ENCODE data around the gene GRK1. TPM values are rescaled to one million over a fixed set of nuclear protein-coding genes. Genes with fewer than 3 reads are reported as not detected.
"Not testable (repeated sequence)": the region's sequence is repeated elsewhere in the genome, so short reads cannot be mapped to it uniquely, and the experiment has no call there.

Gene GRK1
- total RNA-seq, 5 donors from 2014 or later (not counting 1 experiment from before 2014, with no cell fraction given), result not detected

DNA sequence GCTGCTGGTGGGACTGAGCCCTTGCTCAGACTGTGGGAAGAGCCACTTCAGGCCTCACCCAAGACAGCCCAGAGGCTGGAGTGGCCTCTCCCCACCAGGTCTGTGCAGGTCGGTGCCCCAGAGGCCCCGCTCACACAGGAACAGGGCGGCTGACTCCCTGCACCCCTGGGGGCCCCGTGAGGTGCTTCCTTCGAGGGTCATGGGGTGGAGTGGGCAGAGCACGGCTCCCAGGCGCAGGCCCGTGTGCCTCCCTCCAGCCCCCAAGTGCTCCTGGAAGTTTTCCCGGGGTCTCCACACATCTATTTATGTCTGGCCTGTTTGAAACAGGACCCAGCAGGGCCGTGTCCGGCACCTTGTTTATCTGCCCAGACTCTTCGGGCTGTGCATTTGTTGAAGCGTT is 82.5 kb downstream of the GRK1 start:
- Mint-ChIP-seq H3K27ac (no peak overlapping the region), H3K4me1 (peaks cover 0 to 5% (median 0%) of the 10 kb centered on the region in 3 donors), H3K9me3 (no peaks in the 10 kb centered on the region), H3K36me3 (no peaks in the 10 kb centered on the region), H3K27me3 (peaks cover 3 to 4% of the 10 kb centered on the region in 2 donors), H3K4me3 (no peak overlapping the region)
- no peak for DNase-seq
- Histone ChIP-seq H3K9me3 (no peaks in the 10 kb centered on the region), H3K4me1 (ENCODE audit: control insufficient read depth in 1 of 2, extremely low read depth in 1 of 2, insufficient read depth in 2 of 2, low read length in 2 of 2) (no peaks in the 10 kb centered on the region), H3K36me3 (ENCODE audit: control insufficient read depth in 2 of 2, extremely low read depth in 1 of 2, insufficient read depth in 1 of 2, low read length in 1 of 2) (no peaks in the 10 kb centered on the region), H3K27me3 (replicated peaks in 1 of 2; ENCODE audit: control insufficient read depth in 2 of 2, extremely low read depth in 1 of 2, insufficient read depth in 2 of 2, low read length in 1 of 2) (peaks cover 0 to 9% of the 10 kb centered on the region in 2 experiments), H3K27ac (ENCODE audit: low read length) (no peak overlapping the region), H3K4me3 (ENCODE audit: control insufficient read depth in 1 of 2, extremely low read depth in 1 of 2, low read length in 1 of 2) (no peak overlapping the region)
- POLR2A ChIA-PET, result no interaction called here
- no peak for ATAC-seq (replicated peaks in 1 of 4)
- CTCF ChIA-PET, result no interaction called here
- 85% methylated on average over 13 of the region's 13 CpGs for WGBS (ENCODE audit: insufficient coverage)

DNA sequence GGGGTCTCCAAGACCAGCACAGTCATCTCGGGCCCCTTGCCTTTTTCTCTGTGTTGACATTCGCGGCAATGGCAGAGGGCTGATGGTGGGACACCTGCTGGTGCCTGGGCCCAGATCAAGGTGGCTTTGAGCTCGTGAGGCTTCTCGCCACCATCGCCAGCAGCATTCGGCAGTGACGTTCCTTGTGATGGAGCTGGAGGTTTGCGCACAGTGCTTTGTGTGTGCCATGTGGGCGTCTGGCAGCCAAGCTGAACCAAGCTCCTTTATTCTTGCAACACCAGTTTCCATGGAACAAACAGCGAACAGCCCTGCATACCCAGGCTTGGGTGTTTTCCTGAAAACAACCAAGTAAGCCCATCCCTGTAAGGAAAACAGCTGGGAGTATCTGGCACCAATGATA is 82.9 kb downstream of the GRK1 start:
- H3K4me1 Mint-ChIP-seq, result peaks cover 0 to 2% (median 0%) of the 10 kb centered on the region in 3 donors
- ATAC-seq (replicated peaks in 1 of 4) (no peak), DNase-seq (no peak)
- H3K9me3 Mint-ChIP-seq, result no peaks in the 10 kb centered on the region
- H3K4me3 Mint-ChIP-seq, result no peak overlapping the region
- ChIA-PET CTCF (no interaction called here), POLR2A (no interaction called here)
- Histone ChIP-seq H3K4me3 (ENCODE audit: control insufficient read depth in 1 of 2, extremely low read depth in 1 of 2, low read length in 1 of 2) (no peak overlapping the region), H3K9me3 (no peaks in the 10 kb centered on the region), H3K27ac (ENCODE audit: low read length) (no peak overlapping the region), H3K27me3 (replicated peaks in 1 of 2; ENCODE audit: control insufficient read depth in 2 of 2, extremely low read depth in 1 of 2, insufficient read depth in 2 of 2, low read length in 1 of 2) (peaks cover 0 to 11% of the 10 kb centered on the region in 2 experiments), H3K36me3 (ENCODE audit: control insufficient read depth in 2 of 2, extremely low read depth in 1 of 2, insufficient read depth in 1 of 2, low read length in 1 of 2) (no peaks in the 10 kb centered on the region), H3K4me1 (ENCODE audit: control insufficient read depth in 1 of 2, extremely low read depth in 1 of 2, insufficient read depth in 2 of 2, low read length in 2 of 2) (no peaks in the 10 kb centered on the region)
- no peaks in the 10 kb centered on the region for H3K36me3 Mint-ChIP-seq
- no peak overlapping the region for H3K27ac Mint-ChIP-seq
- H3K27me3 Mint-ChIP-seq, result peaks cover under 1 to 2% of the 10 kb centered on the region in 2 donors
- WGBS (ENCODE audit: insufficient coverage), result 83% methylated on average over 10 of the region's 11 CpGs

DNA sequence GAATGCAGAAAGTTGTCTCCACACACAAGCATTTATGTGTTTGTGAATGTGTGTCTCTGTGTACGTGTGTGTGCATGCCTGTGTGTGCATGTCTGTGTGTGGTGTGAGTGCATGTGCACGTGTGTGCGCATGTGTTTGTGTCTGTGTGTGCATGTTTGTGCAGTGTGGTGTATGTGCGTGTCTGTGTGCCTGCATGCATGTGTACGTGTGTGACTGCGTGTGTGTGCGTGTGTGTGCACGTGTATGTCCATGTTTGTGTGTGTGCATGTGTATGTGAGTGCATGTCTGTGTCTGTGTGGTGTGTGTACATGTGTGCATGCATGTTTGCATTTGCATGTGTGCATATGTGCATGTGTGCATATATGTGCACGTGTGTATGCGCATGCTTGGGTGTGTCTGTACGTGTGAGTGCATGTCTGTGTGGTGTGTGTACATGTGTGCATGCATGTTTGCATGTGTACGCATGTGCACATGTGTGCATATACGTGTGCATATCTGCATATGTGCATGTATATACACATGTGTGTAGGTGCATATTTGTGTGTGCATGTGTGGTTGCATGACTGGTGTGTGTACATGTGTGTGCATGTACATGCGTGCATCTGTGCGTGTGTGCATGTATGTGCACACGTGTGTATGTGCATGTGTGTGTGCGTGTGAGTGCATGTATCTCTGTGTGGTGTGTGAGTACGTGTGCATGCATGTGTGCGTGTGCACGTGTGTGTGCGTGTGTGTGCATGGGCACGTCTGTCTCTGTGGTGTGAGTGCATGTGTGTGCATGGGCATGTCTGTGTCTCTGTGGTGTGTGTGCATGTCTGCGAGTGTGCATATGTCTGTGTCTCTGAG is 83.8 kb downstream of the GRK1 start:
- no peaks in the 10 kb centered on the region for H3K36me3 ChIP-seq (ENCODE audit: control insufficient read depth in 2 of 2, extremely low read depth in 1 of 2, insufficient read depth in 1 of 2, low read length in 1 of 2)
- ChIA-PET CTCF (no interaction called here), POLR2A (no interaction called here)
- peaks cover 0 to 2% (median 0%) of the 10 kb centered on the region in 3 donors for H3K4me1 Mint-ChIP-seq
- no peaks in the 10 kb centered on the region for H3K36me3 Mint-ChIP-seq
- no peaks in the 10 kb centered on the region for H3K9me3 ChIP-seq
- H3K4me1 ChIP-seq (ENCODE audit: control insufficient read depth in 1 of 2, extremely low read depth in 1 of 2, insufficient read depth in 2 of 2, low read length in 2 of 2), result no peaks in the 10 kb centered on the region
- H3K4me3 ChIP-seq (ENCODE audit: control insufficient read depth in 1 of 2, extremely low read depth in 1 of 2, low read length in 1 of 2), result no peak overlapping the region
- H3K9me3 Mint-ChIP-seq, result no peaks in the 10 kb centered on the region
- peak overlapping the region in 1 of 2 donors; percentile 50 for H3K27ac Mint-ChIP-seq
- no peak overlapping the region for H3K27ac ChIP-seq (ENCODE audit: low read length)
- DNase-seq (no peak), ATAC-seq (replicated peaks in 1 of 4) (no peak)
- peaks cover 0 to 16% of the 10 kb centered on the region in 2 experiments for H3K27me3 ChIP-seq (replicated peaks in 1 of 2; ENCODE audit: control insufficient read depth in 2 of 2, extremely low read depth in 1 of 2, insufficient read depth in 2 of 2, low read length in 1 of 2)
- no peak overlapping the region for H3K4me3 Mint-ChIP-seq
- 94% methylated on average over 23 of the region's 23 CpGs for WGBS (ENCODE audit: insufficient coverage)
- H3K27me3 Mint-ChIP-seq, result peaks cover 0 to 3% of the 10 kb centered on the region in 2 donors

GRCh38 chr13:113751491-113751890 is 84.5 kb downstream of the GRK1 start:
- no peak overlapping the region for H3K27ac ChIP-seq (ENCODE audit: low read length)
- Mint-ChIP-seq H3K36me3 (no peaks in the 10 kb centered on the region), H3K9me3 (no peaks in the 10 kb centered on the region), H3K4me3 (no peak overlapping the region), H3K27ac (no peak overlapping the region), H3K4me1 (no peaks in the 10 kb centered on the region), H3K27me3 (peaks cover 0 to 3% of the 10 kb centered on the region in 2 donors)
- H3K4me3 ChIP-seq (ENCODE audit: control insufficient read depth in 1 of 2, extremely low read depth in 1 of 2, low read length in 1 of 2), result no peak overlapping the region
- H3K9me3 ChIP-seq, result no peaks in the 10 kb centered on the region
- WGBS (ENCODE audit: insufficient coverage), result 95% methylated on average over 19 of the region's 19 CpGs
- peaks cover 0 to 16% of the 10 kb centered on the region in 2 experiments for H3K27me3 ChIP-seq (replicated peaks in 1 of 2; ENCODE audit: control insufficient read depth in 2 of 2, extremely low read depth in 1 of 2, insufficient read depth in 2 of 2, low read length in 1 of 2)
- H3K4me1 ChIP-seq (ENCODE audit: control insufficient read depth in 1 of 2, extremely low read depth in 1 of 2, insufficient read depth in 2 of 2, low read length in 2 of 2), result no peaks in the 10 kb centered on the region
- ATAC-seq (replicated peaks in 1 of 4) (no peak), DNase-seq (no peak)
- POLR2A ChIA-PET, result no interaction called here
- H3K36me3 ChIP-seq (ENCODE audit: control insufficient read depth in 2 of 2, extremely low read depth in 1 of 2, insufficient read depth in 1 of 2, low read length in 1 of 2), result no peaks in the 10 kb centered on the region
- CTCF ChIA-PET, result no interaction called here

DNA sequence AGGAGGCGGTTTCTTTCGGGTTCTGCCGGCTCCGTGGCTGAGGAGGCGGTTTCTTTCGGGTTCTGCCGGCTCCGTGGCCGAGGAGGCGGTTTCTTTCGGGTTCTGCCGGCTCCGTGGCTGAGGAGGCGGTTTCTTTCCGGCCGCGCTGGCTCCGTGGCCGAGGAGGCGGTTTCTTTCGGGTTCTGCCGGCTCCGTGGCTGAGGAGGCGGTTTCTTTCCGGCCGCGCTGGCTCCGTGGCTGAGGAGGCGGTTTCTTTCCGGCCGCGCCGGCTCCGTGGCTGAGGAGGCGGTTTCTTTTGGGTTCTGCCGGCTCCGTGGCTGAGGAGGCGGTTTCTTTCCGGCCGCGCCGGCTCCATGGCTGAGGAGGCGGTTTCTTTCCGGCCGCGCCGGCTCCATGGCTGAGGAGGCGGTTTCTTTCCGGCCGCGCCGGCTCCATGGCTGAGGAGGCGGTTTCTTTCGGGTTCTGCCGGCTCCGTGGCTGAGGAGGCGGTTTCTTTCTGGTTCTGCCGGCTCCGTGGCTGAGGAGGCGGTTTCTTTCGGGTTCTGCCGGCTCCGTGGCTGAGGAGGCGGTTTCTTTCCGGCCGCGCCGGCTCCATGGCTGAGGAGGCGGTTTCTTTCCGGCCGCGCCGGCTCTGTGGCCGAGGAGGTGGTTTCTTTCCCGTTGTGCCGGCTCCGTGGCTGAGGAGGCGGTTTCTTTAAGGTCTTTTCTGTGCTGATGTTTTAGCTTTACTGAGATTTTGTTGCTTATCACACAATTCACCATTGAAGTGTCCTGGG is 85.4 kb downstream of the GRK1 start:
- H3K27ac ChIP-seq (ENCODE audit: low read length); DNase-seq; H3K36me3 Mint-ChIP-seq; ATAC-seq (replicated peaks in 1 of 4); H3K9me3 ChIP-seq; POLR2A ChIA-PET; H3K4me1 ChIP-seq (ENCODE audit: control insufficient read depth in 1 of 2, extremely low read depth in 1 of 2, insufficient read depth in 2 of 2, low read length in 2 of 2); H3K9me3 Mint-ChIP-seq; H3K4me3 ChIP-seq (ENCODE audit: control insufficient read depth in 1 of 2, extremely low read depth in 1 of 2, low read length in 1 of 2); CTCF ChIA-PET; H3K27ac Mint-ChIP-seq; H3K36me3 ChIP-seq (ENCODE audit: control insufficient read depth in 2 of 2, extremely low read depth in 1 of 2, insufficient read depth in 1 of 2, low read length in 1 of 2); H3K4me3 Mint-ChIP-seq; H3K4me1 Mint-ChIP-seq; H3K27me3 Mint-ChIP-seq: not testable (repeated sequence)
- H3K27me3 ChIP-seq (replicated peaks in 1 of 2; ENCODE audit: control insufficient read depth in 2 of 2, extremely low read depth in 1 of 2, insufficient read depth in 2 of 2, low read length in 1 of 2), result peaks cover 0 to 18% of the 10 kb centered on the region in 2 experiments
- WGBS (ENCODE audit: insufficient coverage), result 98% methylated on average over 8 of the region's 78 CpGs

GRCh38 chr13:113753171-113753570 is 86.2 kb downstream of the GRK1 start:
- H3K9me3 ChIP-seq, result no peaks in the 10 kb centered on the region
- no peaks in the 10 kb centered on the region for H3K9me3 Mint-ChIP-seq
- no peak overlapping the region for H3K27ac ChIP-seq (ENCODE audit: low read length)
- H3K36me3 Mint-ChIP-seq, result no peaks in the 10 kb centered on the region
- no peak overlapping the region for H3K4me3 ChIP-seq (ENCODE audit: control insufficient read depth in 1 of 2, extremely low read depth in 1 of 2, low read length in 1 of 2)
- H3K4me3 Mint-ChIP-seq, result no peak overlapping the region
- H3K4me1 ChIP-seq (ENCODE audit: control insufficient read depth in 1 of 2, extremely low read depth in 1 of 2, insufficient read depth in 2 of 2, low read length in 2 of 2), result peaks cover 0 to 2% of the 10 kb centered on the region in 2 experiments
- no peaks in the 10 kb centered on the region for H3K36me3 ChIP-seq (ENCODE audit: control insufficient read depth in 2 of 2, extremely low read depth in 1 of 2, insufficient read depth in 1 of 2, low read length in 1 of 2)
- ATAC-seq (replicated peaks in 1 of 4), result no peak
- H3K27me3 Mint-ChIP-seq, result peaks cover 0 to 3% of the 10 kb centered on the region in 2 donors
- DNase-seq, result no peak
- POLR2A ChIA-PET, result no interaction called here
- H3K4me1 Mint-ChIP-seq, result peaks cover 0 to 7% (median 2%) of the 10 kb centered on the region in 3 donors
- H3K27ac Mint-ChIP-seq, result no peak overlapping the region
- peaks cover 0 to 21% of the 10 kb centered on the region in 2 experiments for H3K27me3 ChIP-seq (replicated peaks in 1 of 2; ENCODE audit: control insufficient read depth in 2 of 2, extremely low read depth in 1 of 2, insufficient read depth in 2 of 2, low read length in 1 of 2)
- WGBS (ENCODE audit: insufficient coverage), result 87% methylated on average over 10 of the region's 11 CpGs
- CTCF ChIA-PET, result no interaction called here

Data from T-cell (primary cell).